ENCODE results near the gene SYT1.

The SYT1 gene

DNA sequence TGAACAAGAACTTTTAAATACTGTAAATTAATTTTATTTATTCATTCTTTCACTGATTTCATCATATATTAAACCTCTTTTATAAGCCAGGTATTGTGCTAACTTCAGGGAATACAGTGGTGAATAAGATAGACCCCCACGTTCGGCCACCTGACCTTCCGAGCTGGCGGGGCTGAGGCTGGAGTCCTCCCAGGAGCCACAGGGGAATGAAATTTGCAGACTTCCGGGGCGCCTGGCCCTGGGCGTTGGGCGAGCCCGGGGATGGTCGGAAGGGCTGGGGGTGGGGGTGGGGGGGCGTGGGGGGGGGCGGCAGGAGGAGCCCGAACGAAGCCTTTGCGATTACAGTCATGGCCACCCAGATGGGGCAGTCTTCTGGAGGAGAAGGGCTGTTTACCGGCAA lies 442.8 kb downstream of the SYT1 start:
- Histone ChIP-seq H3K4me3 (no peak overlapping the region), H3K27ac (no peak overlapping the region)

DNA sequence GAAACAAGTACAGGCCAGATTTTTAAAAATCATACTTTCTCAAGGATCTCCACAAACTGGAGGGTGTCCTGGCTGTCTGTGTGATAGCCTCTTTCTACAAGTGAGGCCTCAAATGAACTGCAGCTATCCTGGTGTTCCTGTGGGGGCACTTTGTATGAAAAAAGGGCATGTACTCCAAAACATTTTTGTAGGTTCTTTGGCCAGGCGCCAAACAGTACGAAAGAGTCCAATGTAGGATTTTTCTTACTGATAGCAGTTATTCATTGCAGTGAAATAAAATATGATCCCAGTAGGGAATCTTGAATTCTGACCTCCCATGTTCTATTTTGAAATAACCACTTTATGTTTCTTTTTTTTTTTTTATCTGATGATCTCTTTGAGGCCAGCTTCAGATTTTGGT lies 444.5 kb downstream of the SYT1 start:
- Histone ChIP-seq H3K4me3 (no peak overlapping the region), H3K27ac (no peak overlapping the region)

DNA sequence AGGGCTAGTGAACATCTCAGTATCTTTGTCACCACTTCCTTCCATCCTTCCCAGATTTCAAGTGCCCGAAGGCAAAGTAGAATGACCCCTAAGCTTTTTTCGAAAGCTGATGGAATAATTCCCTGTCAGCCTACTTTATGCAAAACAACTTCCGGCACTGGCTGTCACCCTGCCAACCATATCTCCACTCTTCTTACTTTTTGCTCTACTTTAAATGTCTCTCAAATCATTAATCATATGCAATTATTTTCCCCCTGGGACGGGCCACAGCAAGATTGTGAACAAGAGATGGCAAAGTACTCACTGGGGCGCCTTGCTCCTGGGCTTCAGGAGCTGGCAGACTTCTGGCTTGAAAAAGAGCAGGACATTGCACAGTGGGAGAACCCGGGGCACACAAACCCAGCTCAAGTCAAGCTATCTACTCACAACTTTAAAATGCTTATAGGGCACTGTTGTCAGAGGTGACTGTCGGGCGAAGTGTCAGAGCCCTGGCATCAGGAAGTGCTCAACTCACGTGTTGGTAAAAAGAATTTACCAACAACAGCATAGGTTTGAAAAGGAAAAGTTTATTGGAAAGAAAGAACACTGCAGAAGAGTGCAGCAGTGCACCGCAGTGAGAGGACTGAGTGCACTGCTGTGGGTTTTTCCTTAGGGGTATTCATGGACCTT lies 452.7 kb downstream of the SYT1 start:
- H3K4me3 ChIP-seq, result no peak overlapping the region
- no peak overlapping the region for H3K27ac ChIP-seq

DNA sequence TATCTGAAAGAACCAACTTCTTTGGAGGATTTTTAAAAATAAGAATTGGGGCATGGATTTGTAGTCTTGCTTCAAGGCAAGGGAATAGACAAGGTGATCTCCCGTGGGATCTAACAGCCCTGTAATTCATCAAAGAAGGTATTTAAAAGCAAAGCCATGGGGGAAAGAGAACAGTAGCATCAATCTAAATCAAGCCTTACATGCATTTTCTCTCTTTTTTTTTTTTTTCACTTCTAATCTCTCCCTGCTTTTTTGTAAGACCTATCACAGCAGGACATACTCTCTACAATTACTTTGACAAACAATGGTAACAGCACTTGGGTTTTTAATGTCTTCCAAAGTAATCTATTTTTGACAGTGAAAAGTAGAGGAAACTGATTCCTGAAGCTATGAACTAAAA lies 458.3 kb downstream of the SYT1 start:
- Histone ChIP-seq H3K27ac (no peak overlapping the region), H3K4me3 (no peak overlapping the region)

DNA sequence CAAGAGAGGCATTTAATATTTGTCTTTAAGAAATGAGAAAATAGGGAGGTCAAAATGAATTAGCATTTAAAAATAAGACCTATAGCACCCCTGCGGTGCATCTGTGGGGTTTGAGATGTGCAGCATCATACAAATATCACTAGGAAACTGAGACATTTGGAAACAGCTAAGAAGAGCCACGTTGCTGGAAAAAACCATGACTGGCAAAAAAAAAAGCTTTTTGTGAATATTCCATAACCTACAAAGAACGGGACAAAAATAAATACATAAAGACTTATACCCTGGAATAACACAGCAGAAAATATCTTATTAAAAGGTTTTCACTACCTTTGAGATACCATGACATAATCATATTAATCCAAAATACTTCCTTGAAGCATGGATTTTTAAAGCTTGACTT lies 460.0 kb downstream of the SYT1 start:
- Histone ChIP-seq H3K4me3 (no peak overlapping the region), H3K27ac (no peak overlapping the region)

DNA sequence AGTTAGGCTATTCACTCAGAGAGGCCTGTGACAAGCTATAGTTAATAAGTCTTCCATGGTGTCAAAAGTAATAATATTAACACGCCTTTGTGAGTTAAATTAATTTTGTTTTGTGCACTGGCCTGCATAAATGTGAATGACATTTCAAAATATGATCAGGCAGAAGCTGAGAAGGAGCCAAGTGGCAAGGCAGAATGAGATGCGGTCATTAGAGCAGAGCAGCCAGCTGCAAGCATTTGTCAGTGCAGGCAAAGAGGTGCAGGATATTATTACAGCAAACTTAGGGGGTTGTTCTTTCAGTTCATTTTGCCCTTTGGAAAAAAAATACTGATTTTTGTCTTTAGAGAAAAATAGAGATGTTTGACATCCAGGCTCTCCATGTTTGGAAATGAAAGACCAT lies 461.6 kb downstream of the SYT1 start:
- H3K27ac ChIP-seq, result no peak overlapping the region
- H3K4me3 ChIP-seq, result no peak overlapping the region

DNA sequence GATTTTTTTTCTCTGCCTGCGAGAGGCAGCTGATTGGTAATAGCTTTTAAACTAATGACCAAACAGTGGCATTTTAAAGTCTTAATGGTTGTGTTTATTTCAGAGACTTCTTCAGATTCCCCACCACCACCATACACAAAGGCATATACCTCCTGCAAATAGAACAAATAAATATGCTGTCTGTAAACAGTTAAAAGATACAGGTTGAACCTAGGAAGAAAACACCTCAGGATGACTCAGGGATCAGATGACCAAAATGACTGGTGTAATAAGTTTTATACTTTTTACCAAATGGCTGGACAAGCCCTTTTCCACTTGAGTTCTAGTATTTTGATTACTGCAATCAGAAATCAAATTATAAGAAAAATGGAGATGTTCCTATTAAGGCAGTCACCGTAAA lies 462.1 kb downstream of the SYT1 start:
- H3K4me3 ChIP-seq, result no peak overlapping the region

DNA sequence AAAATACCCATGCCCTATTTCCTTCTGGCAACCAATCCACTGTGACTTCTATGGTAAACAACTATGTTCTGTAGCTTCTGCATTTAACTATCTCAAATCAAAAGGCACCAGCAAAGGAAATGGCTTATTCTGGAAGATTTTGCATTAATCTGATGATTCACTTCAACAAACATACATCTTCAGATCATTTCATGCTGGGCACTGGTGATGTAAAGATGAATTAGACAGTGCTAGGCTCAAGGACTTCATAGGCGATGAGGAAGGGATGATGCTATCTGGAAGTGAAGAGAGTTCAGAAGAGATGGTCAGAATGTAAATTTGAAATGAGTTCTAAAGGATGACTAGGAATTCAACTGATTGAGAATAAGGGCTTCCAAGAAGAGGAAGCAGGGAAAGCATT lies 462.9 kb downstream of the SYT1 start:
- no peak overlapping the region for H3K27ac ChIP-seq
- H3K4me3 ChIP-seq, result no peak overlapping the region

More for the DNA sequence above, 462.1 kb downstream of the SYT1 start:
- H3K27ac ChIP-seq, result no peak overlapping the region

DNA sequence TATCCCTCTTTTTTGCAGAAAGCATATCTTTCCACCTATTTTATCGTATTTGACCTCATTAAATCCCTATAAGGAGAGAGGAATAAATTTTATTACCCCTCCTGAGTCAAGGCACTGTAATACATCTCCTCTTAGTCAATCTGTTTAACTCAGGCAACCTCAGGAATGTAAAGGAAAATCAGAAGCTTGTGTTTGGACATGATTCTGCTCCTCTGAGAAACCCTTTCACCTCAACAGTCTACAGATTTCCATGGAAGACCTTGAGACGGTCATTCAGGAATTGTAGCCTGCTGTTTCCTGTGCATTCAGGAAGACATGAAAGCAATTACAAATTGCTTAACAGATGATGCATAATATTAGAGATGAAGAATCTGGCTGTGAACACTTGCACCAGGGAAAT lies 465.4 kb downstream of the SYT1 start:
- H3K27ac ChIP-seq, result no peak overlapping the region

DNA sequence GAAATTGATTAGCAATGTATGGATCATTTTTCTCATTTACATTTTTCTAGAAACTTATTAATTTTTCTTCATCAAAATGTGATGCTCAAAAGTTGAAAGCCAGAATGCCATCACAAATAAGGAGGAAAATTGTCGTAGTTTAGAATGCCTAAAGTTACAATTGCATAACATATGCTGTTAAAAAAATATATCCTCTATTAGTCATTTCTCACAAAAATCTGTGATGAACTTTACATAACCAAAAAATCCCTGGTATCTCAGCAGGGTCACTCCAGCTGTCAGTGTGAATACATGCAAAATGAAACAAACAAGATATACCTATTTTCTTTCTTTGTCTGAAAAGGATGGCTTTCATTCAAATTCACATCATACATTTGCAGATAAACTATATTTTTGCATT lies 467.3 kb downstream of the SYT1 start:
- no peak overlapping the region for H3K27ac ChIP-seq

More for the DNA sequence above, 465.4 kb downstream of the SYT1 start:
- no peak overlapping the region for H3K4me3 ChIP-seq

DNA sequence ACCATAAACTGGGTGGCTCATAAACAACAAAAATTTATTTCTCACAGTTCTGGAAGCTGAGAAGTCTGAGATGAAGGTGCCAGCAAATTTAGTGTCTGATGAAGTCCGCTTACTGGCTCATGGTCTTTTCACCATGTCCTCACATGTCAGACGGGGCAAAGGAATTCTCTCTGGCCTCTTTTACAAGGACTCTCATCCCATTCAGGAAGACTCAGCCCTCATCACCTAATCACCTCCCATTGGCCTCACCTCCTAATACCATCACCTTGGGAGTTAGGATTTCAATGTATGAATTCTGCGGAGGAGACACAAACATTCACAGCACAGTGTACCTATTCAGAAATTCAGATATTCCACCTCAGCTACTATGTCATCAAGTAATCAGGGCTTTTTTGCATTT lies 468.6 kb downstream of the SYT1 start:
- no peak overlapping the region for H3K27ac ChIP-seq
- H3K4me3 ChIP-seq, result no peak overlapping the region

More for the DNA sequence above, 467.3 kb downstream of the SYT1 start:
- H3K4me3 ChIP-seq, result no peak overlapping the region

DNA sequence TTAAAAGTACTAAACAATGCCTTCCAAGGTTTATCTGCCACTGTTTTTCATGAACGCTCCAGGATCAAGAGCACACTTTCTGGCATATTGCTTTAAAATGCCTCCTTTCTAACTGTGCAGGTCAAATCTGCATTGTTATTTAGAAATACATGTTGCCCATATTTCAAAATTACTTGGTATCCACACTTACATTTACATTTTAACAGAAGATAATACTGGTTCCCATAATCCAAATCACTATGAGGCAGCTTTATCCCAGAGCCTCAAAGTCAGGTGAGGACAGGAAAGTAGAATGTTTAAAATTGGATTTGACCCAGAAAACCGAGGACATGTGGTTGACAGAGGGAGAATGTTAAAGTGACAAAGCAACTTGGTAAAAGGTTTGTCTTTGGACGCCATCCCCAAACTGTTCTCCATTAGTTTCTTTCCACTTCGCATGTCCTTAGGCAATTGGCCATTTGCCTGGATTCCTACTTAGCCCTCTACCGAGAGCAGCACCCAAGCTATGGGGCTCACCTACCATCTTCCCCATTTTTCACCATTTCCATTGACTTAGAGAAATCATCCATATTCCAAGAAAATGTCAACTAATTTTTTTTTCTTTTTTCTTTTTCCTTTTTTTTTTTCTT lies 473.2 kb downstream of the SYT1 start:
- H3K27ac ChIP-seq, result no peak overlapping the region
- H3K4me3 ChIP-seq, result no peak overlapping the region

DNA sequence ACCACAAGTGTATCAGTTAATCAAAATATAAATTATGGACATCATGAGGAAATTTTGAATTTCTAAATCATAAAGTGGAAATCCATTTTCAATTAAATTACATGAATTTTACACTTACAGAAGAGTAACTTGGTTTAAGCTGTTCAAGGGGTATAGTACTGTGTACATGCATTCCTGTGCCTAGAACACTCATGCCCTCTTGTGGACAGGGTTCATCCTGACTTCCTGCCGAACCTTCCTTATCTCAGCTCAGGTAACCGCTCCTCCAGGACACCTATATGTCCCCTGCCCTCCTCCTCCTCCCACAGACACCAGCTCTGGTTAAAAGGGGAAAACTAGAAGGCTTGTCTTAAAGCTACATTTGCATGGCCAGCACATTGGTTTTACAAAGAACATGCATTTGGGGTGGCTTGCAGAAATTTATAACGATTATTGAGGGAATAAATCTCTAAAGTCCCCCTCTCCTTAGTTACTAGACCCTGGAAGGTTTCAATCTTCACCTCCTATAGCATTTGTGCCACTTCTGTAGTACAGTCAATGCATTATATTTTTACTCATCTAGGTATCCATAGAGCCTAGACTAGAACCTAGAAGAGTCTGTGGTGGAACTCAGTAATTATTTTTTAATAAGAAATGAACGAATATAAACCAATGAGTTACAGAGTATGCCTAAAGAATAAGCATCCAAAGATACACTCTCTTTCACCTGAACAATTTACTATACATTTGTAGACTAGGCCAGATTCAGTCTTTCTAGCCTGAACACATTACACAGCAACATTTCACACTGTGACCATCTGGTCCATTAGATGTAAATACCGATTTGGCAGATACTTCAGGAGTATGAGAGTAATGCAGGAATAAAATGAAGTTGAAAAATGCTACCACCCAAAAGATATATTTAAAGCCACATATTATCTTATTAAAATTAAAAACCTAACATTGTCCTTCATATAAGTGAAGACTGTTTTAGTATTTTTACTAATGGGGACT lies 480.6 kb downstream of the SYT1 start:
- H3K27ac ChIP-seq, result no peak overlapping the region
- no peak overlapping the region for H3K4me3 ChIP-seq

DNA sequence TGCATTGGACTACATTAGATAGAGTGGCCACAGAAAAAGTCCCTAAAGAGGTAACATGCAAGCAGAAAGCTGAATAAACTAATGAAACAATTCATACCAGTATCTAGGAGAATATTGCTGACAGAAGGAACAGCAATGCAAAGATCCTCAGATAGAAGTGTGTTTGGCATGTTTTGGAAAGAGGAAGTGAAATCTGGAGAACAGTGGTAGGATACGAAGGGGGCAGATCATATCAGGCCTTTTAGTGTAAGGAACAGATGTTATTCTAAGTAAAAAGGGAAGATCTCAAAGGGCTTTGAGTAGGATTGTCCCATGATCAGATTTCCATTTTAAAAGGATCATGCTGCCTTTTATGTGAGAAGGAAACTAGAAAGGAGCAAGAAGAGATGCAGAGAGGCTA lies 483.3 kb downstream of the SYT1 start:
- H3K4me3 ChIP-seq, result no peak overlapping the region
- H3K27ac ChIP-seq, result no peak overlapping the region

DNA sequence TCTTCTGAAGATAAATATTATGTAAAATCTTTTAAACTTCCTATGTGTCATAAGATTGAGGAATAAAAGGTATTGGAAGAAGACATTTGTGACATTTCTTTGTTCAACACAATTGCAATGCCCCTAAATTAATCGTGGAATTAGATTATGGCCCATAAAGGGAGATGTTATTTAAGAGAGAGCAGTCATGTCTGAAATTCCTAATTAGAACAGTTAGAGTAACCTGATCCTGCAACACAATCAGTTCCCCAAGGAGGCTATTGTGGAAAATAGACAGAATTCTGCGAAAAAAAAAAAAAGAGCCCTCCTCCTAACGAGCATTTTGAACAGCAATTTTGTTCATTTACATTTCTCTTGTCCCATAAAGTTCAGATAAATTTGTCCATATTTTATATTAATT lies 486.7 kb downstream of the SYT1 start:
- Histone ChIP-seq H3K4me3 (no peak overlapping the region), H3K27ac (no peak overlapping the region)

DNA sequence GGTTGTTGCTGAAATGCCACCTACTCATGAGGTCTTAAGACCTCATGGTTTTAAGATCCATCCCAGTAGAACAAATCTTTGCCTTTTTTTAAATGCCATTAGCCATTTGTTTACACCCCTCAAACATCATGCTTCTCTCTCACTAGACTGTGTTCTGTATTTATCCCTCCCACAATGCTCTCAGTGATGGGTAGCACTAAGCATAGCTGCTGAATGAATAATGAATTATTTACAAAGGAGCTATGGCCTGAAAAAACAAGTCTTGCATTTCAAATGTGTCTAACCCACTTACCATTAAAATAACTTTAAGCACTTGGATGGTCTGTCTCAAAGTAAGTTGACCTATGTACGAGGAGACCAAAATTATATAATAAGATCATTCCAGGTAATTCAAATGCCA lies 491.6 kb downstream of the SYT1 start:
- Histone ChIP-seq H3K4me3 (no peak overlapping the region), H3K27ac (no peak overlapping the region)

DNA sequence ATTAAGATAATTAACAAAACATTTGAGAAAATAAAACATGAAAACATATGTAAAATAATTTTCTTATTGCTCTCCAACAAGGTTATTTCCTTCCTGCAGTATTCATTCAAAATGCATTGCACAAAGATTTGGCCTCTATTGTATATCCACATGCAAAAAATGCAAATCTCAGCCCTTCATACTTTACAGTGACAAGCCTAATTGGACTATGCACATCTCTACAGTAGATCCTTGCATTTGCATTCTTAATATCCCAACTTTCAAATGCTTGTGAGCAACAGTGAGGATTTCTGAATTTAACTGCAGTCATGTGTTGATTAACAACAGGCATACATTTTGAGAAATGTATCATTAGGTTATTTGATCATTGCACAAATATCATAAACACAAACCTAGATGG lies 492.5 kb downstream of the SYT1 start:
- no peak overlapping the region for H3K4me3 ChIP-seq
- no peak overlapping the region for H3K27ac ChIP-seq

DNA sequence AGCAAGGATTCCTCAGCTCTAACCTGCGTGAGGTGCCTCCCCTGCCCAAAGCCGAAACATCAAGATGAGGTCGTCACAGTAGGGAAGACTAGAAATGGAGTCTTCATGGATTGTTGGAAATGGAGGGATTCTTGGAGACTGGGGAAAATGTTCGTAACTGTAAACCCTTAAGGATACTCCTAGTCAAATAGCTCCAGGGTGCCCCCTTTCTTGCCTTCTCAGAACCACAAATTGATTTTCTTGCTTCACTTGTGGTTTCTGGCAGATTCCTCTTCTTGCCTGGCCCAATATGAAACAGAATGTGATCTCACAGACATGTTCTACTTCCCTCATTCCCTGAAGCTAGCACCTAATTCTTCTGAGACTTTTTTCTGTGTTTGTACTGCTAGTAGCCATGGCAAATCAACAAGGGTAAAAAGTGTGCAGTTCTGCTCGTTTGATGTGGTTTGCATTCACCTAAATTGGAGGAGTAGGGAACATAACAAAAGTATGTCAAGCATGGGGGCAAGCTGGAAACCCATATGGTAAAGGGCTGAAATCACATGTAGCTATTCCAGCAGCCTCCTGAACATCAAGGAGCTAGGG lies 494.2 kb downstream of the SYT1 start:
- H3K4me3 ChIP-seq, result no peak overlapping the region

DNA sequence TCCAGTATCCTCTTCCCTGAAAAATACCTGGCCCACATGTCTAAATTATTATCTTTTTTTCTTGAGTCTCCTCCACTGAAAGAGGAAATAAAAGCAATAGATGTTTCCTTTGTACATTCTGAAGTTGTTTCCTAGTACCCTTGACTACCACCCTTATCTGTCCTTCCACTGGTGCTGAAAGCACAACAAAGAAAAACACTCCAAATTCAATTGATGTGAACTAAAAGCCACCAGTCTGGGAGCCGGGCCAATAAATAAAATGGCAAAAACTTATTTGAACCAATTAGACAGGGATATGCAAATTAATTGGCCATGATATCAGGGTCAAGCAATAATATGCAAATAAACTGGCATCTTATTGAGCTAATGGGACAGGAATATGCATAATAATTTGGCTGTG lies 495.7 kb downstream of the SYT1 start:
- H3K27ac ChIP-seq, result no peak overlapping the region
- no peak overlapping the region for H3K4me3 ChIP-seq

More for the DNA sequence above, 494.2 kb downstream of the SYT1 start:
- H3K27ac ChIP-seq, result no peak overlapping the region

DNA sequence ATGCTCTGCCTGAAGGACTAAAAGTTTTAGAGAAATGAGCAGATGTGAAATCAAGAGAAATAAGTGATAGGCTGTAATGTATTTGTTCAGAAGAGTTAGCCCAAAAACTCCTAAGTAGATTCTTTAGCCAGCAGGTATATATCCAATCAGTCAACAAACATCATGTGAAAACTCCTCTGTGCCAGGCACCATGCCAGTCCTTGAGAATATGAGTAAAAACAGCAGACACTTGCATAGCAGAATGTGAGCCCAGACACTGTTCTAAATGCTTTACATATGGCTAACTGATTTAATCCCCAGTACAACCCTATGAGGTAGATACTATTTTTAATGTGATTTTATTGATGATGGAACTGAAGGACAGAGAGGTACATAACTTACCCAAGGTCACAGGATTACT lies 496.4 kb downstream of the SYT1 start:
- H3K27ac ChIP-seq, result no peak overlapping the region
- no peak overlapping the region for H3K4me3 ChIP-seq

Data from skin epidermis (tissue), 12 donors.